Naive thymus-derived CD8-positive, alpha-beta T cell (primary cell): ENCODE data around the gene IKBKE. TPM values are rescaled to one million over a fixed set of nuclear protein-coding genes. Genes with fewer than 3 reads are reported as not detected.
A peak's percentile ranks its signal among the peaks of the same experiment; 100 is the strongest.

Experiments
- ATAC-seq, 2 donors: fragments of 150-1000 bp; cut with Tn5 transposase in 1 of 2; sonication (Bioruptor Pico), chemical (Tn5 transposase) in 1 of 2; 1 replicate in 1 of 2; 2 replicates in 1 of 2; pipeline ENCODE4 v1.10.0; 2021; ENCODE audit warnings: mild to moderate bottlenecking in 2 of 2, moderate library complexity in 2 of 2
- POLR2A ChIA-PET: fragments of 350-600 bp; sonication (Branson Sonifier 250); formaldehyde crosslinking; loops from one replicate; lab custom pipeline; 2021; ENCODE audit warnings: antibody characterized with exemption; lab: Charles Lee
- DNase-seq, 10 donors: peaks; one replicate each; pipeline versions ENCODE4 v3.0.0 to v3.0.0-alpha.2; 2020 to 2022
- H3K27ac Mint-ChIP-seq, 10 donors: one replicate each; pipeline ENCODE4 v1.8.0; 2020 to 2022; ENCODE audit warnings: mild to moderate bottlenecking in 10 of 10, mixed read lengths in 10 of 10, moderate library complexity in 4 of 10, inconsistent platforms in 1 of 10
- H3K27me3 Mint-ChIP-seq, 5 donors: one replicate each; pipeline ENCODE4 v1.8.0; 2021 to 2022; ENCODE audit warnings: mixed read lengths in 5 of 5
- H3K36me3 Mint-ChIP-seq, 3 donors: one replicate each; pipeline ENCODE4 v1.8.0; 2020 to 2022; ENCODE audit warnings: mixed read lengths in 3 of 3, mild to moderate bottlenecking in 2 of 3, inconsistent platforms in 1 of 3
- H3K4me1 Mint-ChIP-seq, 4 donors: one replicate each; pipeline ENCODE4 v1.8.0; 2021 to 2022; ENCODE audit warnings: mixed read lengths in 4 of 4
- H3K4me3 Mint-ChIP-seq, 10 donors: one replicate each; pipeline ENCODE4 v1.8.0; 2020 to 2022; ENCODE audit warnings: mild to moderate bottlenecking in 10 of 10, mixed read lengths in 10 of 10, moderate library complexity in 6 of 10, inconsistent platforms in 1 of 10
- H3K9me3 Mint-ChIP-seq, 9 donors: one replicate each; pipeline ENCODE4 v1.8.0; 2020 to 2022; ENCODE audit warnings: mixed read lengths in 9 of 9, mild to moderate bottlenecking in 3 of 9, inconsistent platforms in 1 of 9, moderate library complexity in 1 of 9
- polyA plus RNA-seq, 3 donors: library from polyadenylated mRNA; unstranded; fragments of 300-500 nt; fragmentation: Illumina TruSeq; gene quantifications; one replicate each; pipeline ENCODE4 v1.2.3, GENCODE V29; 2021
- total RNA-seq, 8 experiments: library from RNA in 2 of 8; stranded (reverse) in 2 of 8; gene quantifications; one replicate each; pipeline ENCODE4 v1.2.3 and lab custom pipeline; 2021 to 2026

IKBKE gene
- total and polyA plus RNA-seq, 5 experiments from 2014 or later: 40.5 to 87.3 (median 57.0) TPM

DNA sequence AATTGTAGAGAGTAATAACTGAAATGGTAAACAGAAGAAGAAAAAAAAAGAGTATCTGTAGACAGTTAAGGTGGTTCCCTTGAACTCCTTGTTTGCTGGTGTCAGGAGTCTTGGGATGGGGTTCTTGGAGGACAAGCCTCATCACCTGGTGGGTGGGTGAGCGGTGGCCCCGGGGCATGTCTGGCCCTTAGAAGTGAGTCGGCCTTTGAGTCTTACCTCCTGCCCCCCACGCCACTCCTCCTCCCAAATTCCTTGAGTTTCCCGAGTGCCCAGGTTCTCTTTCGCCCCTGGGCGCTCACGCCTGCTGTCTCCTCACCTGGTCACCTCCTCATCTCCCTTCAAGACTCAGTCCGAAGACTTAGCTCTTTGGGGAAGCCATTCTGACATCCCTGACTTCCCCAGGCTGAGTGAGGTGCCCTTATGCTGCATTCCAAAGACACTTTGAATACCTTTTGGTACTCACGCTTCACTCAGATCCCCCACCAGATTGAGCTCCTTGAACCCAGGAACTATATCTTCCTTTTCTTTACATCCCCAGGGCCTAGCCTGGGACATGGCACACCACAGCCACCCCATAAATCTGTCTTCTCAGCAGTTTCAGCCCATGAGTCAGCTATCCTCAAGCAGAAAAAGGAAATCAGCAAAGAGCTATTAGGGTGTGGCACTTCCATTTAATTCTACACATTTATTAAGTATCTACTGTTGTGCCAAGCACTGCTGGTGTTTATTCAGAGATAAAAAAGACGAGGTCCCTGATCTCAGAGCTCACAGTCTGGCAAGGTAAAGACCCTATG lies 13.5 kb upstream of the IKBKE start:
- POLR2A ChIA-PET: no interaction called here
- H3K4me1 Mint-ChIP-seq: peaks cover 0 to 5% (median 3%) of the 10 kb centered on the region in 4 donors
- H3K27me3 Mint-ChIP-seq: no peaks in the 10 kb centered on the region
- H3K9me3 Mint-ChIP-seq: no peaks in the 10 kb centered on the region
- peaks cover 0 to 13% (median 10%) of the 10 kb centered on the region in 3 donors for H3K36me3 Mint-ChIP-seq
- H3K27ac Mint-ChIP-seq: peak overlapping the region in 1 of 10 donors; percentile 33
- DNase-seq (no peak), ATAC-seq (no peak)
- no peak overlapping the region for H3K4me3 Mint-ChIP-seq

DNA sequence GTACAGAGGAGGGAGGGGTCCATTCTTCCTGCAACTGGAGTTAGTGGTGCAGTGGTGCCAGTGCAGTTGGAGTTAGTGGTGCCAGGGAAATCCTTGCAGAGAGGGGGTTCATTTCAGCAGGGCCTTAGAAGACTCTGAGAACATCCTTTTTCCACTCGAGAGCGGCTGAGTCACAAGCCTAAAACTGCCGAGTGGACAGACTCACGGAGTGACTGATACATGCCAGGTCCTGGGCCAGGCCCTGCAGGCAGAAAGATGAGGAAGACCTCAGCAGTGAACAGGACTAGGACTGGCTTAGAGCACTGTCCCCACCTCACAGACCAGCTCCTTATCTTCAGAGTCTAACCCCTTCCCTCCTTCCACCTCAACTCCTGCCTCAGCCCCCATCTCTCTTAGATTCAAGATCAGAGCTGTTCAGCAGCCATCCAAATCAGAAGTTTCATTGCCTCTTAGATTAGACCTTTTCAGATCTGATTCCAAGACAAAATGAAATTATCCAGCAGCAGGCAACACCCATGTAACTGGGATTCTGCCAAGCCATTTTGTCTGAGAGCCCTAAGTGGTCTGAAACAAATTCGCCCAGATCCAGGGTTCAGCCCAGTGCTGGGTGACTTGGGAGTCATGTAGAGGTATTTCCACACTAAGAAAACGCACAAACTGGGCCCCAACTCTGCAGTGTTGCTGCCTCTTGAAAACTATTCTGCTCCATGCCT lies 12.7 kb upstream of the IKBKE start:
- Mint-ChIP-seq H3K27ac (no peak overlapping the region), H3K27me3 (no peaks in the 10 kb centered on the region), H3K9me3 (no peaks in the 10 kb centered on the region), H3K36me3 (peaks cover 0 to 13% (median 10%) of the 10 kb centered on the region in 3 donors), H3K4me1 (peaks cover 1 to 8% (median 6%) of the 10 kb centered on the region in 4 donors), H3K4me3 (no peak overlapping the region)
- POLR2A ChIA-PET: no interaction called here
- DNase-seq (no peak), ATAC-seq (no peak)

DNA sequence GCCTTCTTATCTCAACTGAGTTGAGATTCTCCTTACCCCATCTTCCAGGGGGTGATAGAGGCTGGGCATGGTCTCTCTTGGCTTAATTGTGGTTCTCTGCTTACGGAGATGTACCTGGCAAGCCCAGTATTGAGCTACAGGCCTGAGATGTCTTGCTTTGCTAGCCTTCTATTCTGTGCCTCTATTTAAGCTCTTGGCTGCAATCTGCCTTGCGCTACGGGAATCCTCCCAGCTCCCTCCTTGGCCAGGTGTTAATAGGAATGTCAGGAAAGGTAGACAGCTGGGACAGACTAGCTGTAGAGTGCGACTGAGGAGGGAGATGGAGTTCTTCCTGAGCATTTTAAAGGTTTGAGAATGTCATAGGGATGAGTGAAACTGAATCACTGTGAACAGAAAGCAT lies 10.6 kb upstream of the IKBKE start:
- Mint-ChIP-seq H3K36me3 (peaks cover 0 to 6% (median 6%) of the 10 kb centered on the region in 3 donors), H3K27ac (peak overlapping the region in 1 of 10 donors; percentile 24), H3K9me3 (no peaks in the 10 kb centered on the region), H3K27me3 (no peaks in the 10 kb centered on the region), H3K4me1 (peaks cover 11 to 22% (median 18%) of the 10 kb centered on the region in 4 donors), H3K4me3 (no peak overlapping the region)
- DNase-seq (no peak), ATAC-seq (no peak)
- POLR2A ChIA-PET: interaction anchor here (0.6 to 2.6 kb wide), 2 partner anchors 20 to 85 kb away, joined by 6 to 7 read pairs; no protein-coding TSS in a partner anchor

GRCh38 chr1:206460836-206461426 lies 9.3 kb upstream of the IKBKE start:
- POLR2A ChIA-PET: interaction anchor here (1.2 to 2.9 kb wide), 4 partner anchors 10 to 19 kb away, joined by 3 to 22 read pairs (median 5); partner anchors contain the start of gene IKBKE
- Mint-ChIP-seq H3K27me3 (no peaks in the 10 kb centered on the region), H3K27ac (no peak overlapping the region), H3K36me3 (no peaks in the 10 kb centered on the region), H3K4me1 (peaks cover 12 to 32% (median 29%) of the 10 kb centered on the region in 4 donors), H3K9me3 (no peaks in the 10 kb centered on the region), H3K4me3 (no peak overlapping the region)
- ATAC-seq (no peak), DNase-seq (no peak)

DNA sequence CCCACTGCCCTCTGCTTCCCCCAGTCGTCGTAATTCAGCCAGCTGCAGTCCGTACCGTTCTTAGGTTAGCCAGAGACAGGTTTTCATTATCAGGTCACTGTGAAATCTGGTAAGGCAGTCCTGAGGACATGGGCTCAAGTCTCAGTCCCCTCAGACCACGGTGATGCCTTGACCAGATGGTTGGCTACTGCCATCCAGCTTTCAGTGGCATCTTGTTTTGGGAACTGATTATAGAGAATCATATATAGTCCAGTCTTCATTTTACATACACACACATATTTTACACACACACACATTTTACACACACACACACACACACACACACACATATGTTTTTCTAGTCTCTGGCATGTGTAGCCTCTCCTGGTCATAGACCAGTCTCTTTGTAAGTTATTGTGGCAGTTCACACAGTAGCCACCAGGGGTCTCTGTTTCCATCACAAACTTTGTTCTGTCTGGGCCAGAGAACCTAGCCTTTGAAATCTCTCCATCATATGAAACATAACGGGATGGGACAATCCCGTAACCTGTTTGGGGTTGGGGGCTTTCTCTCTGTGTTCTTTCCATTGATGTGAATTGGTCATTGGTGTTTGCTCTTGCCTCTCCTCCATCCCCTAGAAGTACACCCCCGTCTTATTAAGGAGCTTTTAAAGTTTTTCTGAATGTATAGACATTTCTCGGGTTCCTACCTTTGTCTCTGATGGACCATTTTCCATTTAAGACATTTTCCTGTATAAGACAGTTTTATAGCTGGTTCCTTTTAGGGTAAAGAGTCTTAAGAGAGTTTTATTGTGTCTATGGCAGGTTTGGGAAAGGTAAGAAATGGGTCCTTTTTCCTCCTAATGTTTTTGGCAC lies 8.4 kb upstream of the IKBKE start:
- ATAC-seq (peak; percentile 84 to 90), DNase-seq (peak; percentile 39 to 87 (median 67))
- Mint-ChIP-seq H3K9me3 (no peaks in the 10 kb centered on the region), H3K27me3 (no peaks in the 10 kb centered on the region), H3K4me3 (no peak overlapping the region), H3K27ac (peak overlapping the region in 2 of 10 donors; percentile 11 to 80), H3K4me1 (peaks cover 19 to 41% (median 37%) of the 10 kb centered on the region in 4 donors), H3K36me3 (no peaks in the 10 kb centered on the region)
- POLR2A ChIA-PET: interaction anchor here (0.8 to 2.9 kb wide), 5 partner anchors 9 to 44 kb away, joined by 3 to 22 read pairs (median 4); partner anchors contain the start of gene IKBKE

DNA sequence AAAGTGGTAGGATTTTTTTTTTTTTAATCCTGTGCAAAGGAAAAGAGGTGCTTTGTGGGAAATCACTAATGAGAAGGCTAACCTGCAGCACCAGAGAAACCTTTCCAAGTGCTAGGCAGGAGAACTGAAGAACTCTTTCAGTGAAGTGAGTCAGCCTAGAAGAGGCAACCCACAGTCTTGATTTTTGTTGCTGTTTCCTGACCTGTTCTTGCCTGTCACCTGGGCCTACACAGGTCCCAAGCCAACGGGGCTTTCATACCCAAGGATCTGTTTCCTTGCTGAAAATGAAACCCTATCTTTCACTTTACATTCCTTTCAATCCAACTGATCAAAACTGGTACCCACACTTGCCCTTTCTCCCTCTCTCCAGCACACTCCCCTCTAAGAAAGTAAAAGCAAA lies 7.1 kb upstream of the IKBKE start:
- peak overlapping the region; percentile 32 to 93 (median 76) for H3K27ac Mint-ChIP-seq
- H3K36me3 Mint-ChIP-seq: no peaks in the 10 kb centered on the region
- no peak overlapping the region for H3K4me3 Mint-ChIP-seq
- DNase-seq (no peak), ATAC-seq (no peak)
- POLR2A ChIA-PET: interaction anchor here (2.9 kb wide), 1 partner anchor 7 kb away, joined by 22 read pairs; the partner anchor contains the start of gene IKBKE
- peaks cover 32 to 54% (median 50%) of the 10 kb centered on the region in 4 donors for H3K4me1 Mint-ChIP-seq
- no peaks in the 10 kb centered on the region for H3K9me3 Mint-ChIP-seq
- H3K27me3 Mint-ChIP-seq: no peaks in the 10 kb centered on the region

DNA sequence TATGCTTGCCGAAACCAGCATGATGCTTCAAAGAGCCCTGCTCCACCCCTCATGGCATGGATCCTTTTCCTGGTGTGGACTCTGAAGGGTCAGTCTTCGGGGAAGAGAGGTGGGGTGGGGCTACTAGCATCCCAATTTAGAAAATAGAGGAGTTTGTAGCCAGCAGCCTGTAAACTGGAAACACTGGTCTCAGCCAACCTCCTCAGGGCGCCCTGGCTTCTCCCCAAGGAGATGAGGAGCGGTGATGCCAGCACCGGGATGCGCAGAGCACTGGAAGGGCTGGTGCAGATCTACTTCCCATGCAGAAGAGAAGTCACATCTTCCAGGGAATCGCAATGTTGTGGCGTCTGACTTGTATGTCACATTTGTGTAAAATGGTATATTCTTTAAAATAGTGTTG lies 6.4 kb upstream of the IKBKE start:
- ATAC-seq: no peak
- no peak for DNase-seq
- Mint-ChIP-seq H3K27ac (peak overlapping the region in 7 of 10 donors; percentile 75 to 95 (median 79)), H3K27me3 (no peaks in the 10 kb centered on the region), H3K36me3 (no peaks in the 10 kb centered on the region), H3K9me3 (no peaks in the 10 kb centered on the region), H3K4me1 (peaks cover 35 to 61% (median 57%) of the 10 kb centered on the region in 4 donors), H3K4me3 (no peak overlapping the region)
- POLR2A ChIA-PET: no interaction called here

DNA sequence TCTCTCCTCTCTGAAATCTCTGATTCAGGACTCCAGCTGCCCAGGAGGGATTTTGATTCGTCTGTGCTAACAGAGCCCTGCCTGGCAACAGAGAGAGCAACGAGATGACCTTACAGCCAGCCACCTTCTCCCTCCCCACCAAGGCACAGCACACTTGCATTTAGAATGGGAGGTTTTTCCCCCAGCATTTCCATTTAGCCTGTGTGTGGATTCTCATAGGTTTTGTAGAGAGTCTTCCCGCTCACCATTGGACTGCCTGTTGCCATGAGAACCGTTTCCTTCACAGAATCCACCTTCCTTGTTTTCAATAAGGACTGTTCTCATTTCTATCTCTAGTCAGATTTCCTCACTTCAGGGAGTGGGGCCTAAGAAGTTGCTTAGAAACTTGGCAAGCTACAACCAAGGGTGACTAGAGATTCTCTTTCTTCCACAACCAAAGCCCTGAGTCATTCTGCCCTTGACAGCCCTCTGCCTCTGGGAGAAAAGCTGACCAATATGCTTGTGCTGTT lies 5.8 kb upstream of the IKBKE start:
- Mint-ChIP-seq H3K36me3 (no peaks in the 10 kb centered on the region), H3K4me3 (no peak overlapping the region), H3K27me3 (no peaks in the 10 kb centered on the region), H3K9me3 (no peaks in the 10 kb centered on the region), H3K27ac (peak overlapping the region; percentile 32 to 96 (median 82)), H3K4me1 (peaks cover 38 to 67% (median 63%) of the 10 kb centered on the region in 4 donors)
- DNase-seq (no peak), ATAC-seq (no peak)
- POLR2A ChIA-PET: interaction anchor here (0.6 to 1.9 kb wide), 3 partner anchors 43 to 134 kb away, joined by 3 to 7 read pairs (median 3); partner anchors contain the start of gene RASSF5

- POLR2A ChIA-PET: interaction anchor here (0.6 to 1.9 kb wide), 5 partner anchors 12 to 147 kb away, joined by 3 to 7 read pairs (median 4); partner anchors contain the start of gene RASSF5
Observed at GRCh38 chr1:206465951-206466350, 4.3 kb upstream of the IKBKE start.

GRCh38 chr1:206466840-206467649 lies 3.2 kb upstream of the IKBKE start:
- DNase-seq (peak in 5 of 10 donors; percentile 23 to 68 (median 28)), ATAC-seq (peak; percentile 8 to 29)
- H3K27ac Mint-ChIP-seq: peak overlapping the region; percentile 42 to 96 (median 89)
- peak overlapping the region; percentile 57 to 97 (median 92) for H3K4me3 Mint-ChIP-seq
- no peaks in the 10 kb centered on the region for H3K36me3 Mint-ChIP-seq
- peaks cover 49 to 82% (median 79%) of the 10 kb centered on the region in 4 donors for H3K4me1 Mint-ChIP-seq
- POLR2A ChIA-PET: interaction anchor here (0.6 to 1.5 kb wide), 3 partner anchors 12 to 100 kb away, joined by 3 to 4 read pairs (median 3); no protein-coding TSS in a partner anchor
- H3K27me3 Mint-ChIP-seq: no peaks in the 10 kb centered on the region
- H3K9me3 Mint-ChIP-seq: no peaks in the 10 kb centered on the region

More at GRCh38 chr1:206465951-206466350, 4.3 kb upstream of the IKBKE start:
- Mint-ChIP-seq H3K27ac (peak overlapping the region; percentile 5 to 96 (median 80)), H3K4me1 (peaks cover 43 to 77% (median 72%) of the 10 kb centered on the region in 4 donors), H3K4me3 (peak overlapping the region in 8 of 10 donors; percentile 8 to 95 (median 68)), H3K27me3 (no peaks in the 10 kb centered on the region), H3K9me3 (no peaks in the 10 kb centered on the region), H3K36me3 (no peaks in the 10 kb centered on the region)
- DNase-seq: no peak
- no peak for ATAC-seq
